SK-N-SH (cell line): ENCODE measurements around the gene MTX2. TPM values are rescaled to one million over a fixed set of nuclear protein-coding genes. Genes with fewer than 3 reads are reported as not detected.

ENCODE experiments used
- CTCF ChIA-PET: fragments of 300-600, 350-600 bp; formaldehyde crosslinking; extraction: SDS; loops from one replicate; lab custom pipeline; 2021; lab: Yijun Ruan, JAX
- POLR2A ChIA-PET: fragments of 350-600 bp; sonication (Branson Sonifier 250); formaldehyde crosslinking; extraction: SDS; loops from one replicate; lab custom pipeline; 2020; ENCODE audit warnings: antibody characterized with exemption, inconsistent platforms; lab: Yijun Ruan, JAX
- DNase-seq: peaks from one replicate; pipeline ENCODE4 v3.0.0; 2012
- H2AFZ ChIP-seq: fragments of 200-600 bp; sonication (generic); 2 replicates; pipeline ENCODE4 v1.8.1; 2016; ENCODE audit warnings: antibody characterized with exemption, mild to moderate bottlenecking, low read depth
- H3F3A ChIP-seq: fragments of 200-600 bp; sonication (generic); replicated peaks from 2 replicates; pipeline ENCODE3; 2016; ENCODE audit warnings: antibody characterized with exemption, mild to moderate bottlenecking; ENCODE audit not compliant: insufficient read depth
- H3K27ac ChIP-seq, 2 experiments: fragments of 200-500 bp in 1 of 2; fragments of 200-600 bp in 1 of 2; sonication (Bioruptor generic) in 1 of 2; sonication (generic), shearing (Covaris generic) in 1 of 2; 2 replicates each; pipeline versions ENCODE4 v1.5.1 to v1.6.1; 2014 to 2016; ENCODE audit warnings: low read depth in 2 of 2, inconsistent platforms in 1 of 2, low read length in 1 of 2, mild to moderate bottlenecking in 1 of 2, mixed read lengths in 1 of 2
- H3K27me3 ChIP-seq: fragments of 200-600 bp; sonication (generic), shearing (Covaris generic); 2 replicates; pipeline ENCODE4 v1.6.1; 2016; ENCODE audit warnings: mixed run types; ENCODE audit not compliant: insufficient read depth
- H3K36me3 ChIP-seq, 2 experiments: fragments of 200-500 bp in 1 of 2; fragments of 200-600 bp in 1 of 2; sonication (Bioruptor generic) in 1 of 2; sonication (generic) in 1 of 2; replicated peaks in 1 of 2; 2 replicates each; pipeline versions ENCODE3 to v1.5.1; 2014 to 2016; ENCODE audit warnings: low read length in 1 of 2, mild to moderate bottlenecking in 1 of 2; ENCODE audit not compliant: insufficient read depth in 2 of 2, control insufficient read depth in 1 of 2
- H3K4me1 ChIP-seq, 2 experiments: fragments of 200-500 bp in 1 of 2; fragments of 200-600 bp in 1 of 2; sonication (Bioruptor generic) in 1 of 2; sonication (generic), shearing (Covaris generic) in 1 of 2; 2 replicates each; pipeline versions ENCODE4 v1.5.1 to v1.6.1; 2014 to 2016; ENCODE audit warnings: low read depth in 1 of 2, low read length in 1 of 2, mixed run types in 1 of 2; ENCODE audit not compliant: insufficient read depth in 2 of 2, control insufficient read depth in 1 of 2
- H3K4me2 ChIP-seq: fragments of 200-600 bp; sonication (generic), shearing (Covaris generic); 2 replicates; pipeline ENCODE4 v1.6.1; 2017; ENCODE audit warnings: mixed run types
- H3K4me3 ChIP-seq, 2 experiments: fragments of 200-500 bp in 1 of 2; fragments of 200-600 bp in 1 of 2; sonication (Bioruptor generic) in 1 of 2; sonication (generic), shearing (Covaris generic) in 1 of 2; 2 replicates each; pipeline versions ENCODE4 v1.5.1 to v1.8.1; 2014 to 2016; ENCODE audit warnings: low read depth in 2 of 2, inconsistent platforms in 1 of 2, low read length in 1 of 2, mild to moderate bottlenecking in 1 of 2, mixed read lengths in 1 of 2, moderate library complexity in 1 of 2
- H3K79me2 ChIP-seq: fragments of 200-600 bp; sonication (generic); 2 replicates; pipeline ENCODE4 v1.8.1; 2017; ENCODE audit warnings: mild to moderate bottlenecking; ENCODE audit not compliant: insufficient read depth
- H3K9ac ChIP-seq: fragments of 200-600 bp; sonication (generic); 2 replicates; pipeline ENCODE4 v1.6.1; 2017; ENCODE audit warnings: mixed run types
- H3K9me2 ChIP-seq: fragments of 200-600 bp; sonication (generic); 2 replicates; pipeline ENCODE4 v1.6.1; 2017; ENCODE audit warnings: mixed run types
- H3K9me3 ChIP-seq: fragments of 200-600 bp; sonication (generic); 2 replicates; pipeline ENCODE4 v1.6.1; 2017; ENCODE audit warnings: mixed run types, mild to moderate bottlenecking, moderate library complexity
- H4K20me1 ChIP-seq: fragments of 200-600 bp; sonication (generic); 2 replicates; pipeline ENCODE4 v1.6.1; 2017; ENCODE audit warnings: mild to moderate bottlenecking, mixed run types; ENCODE audit not compliant: insufficient read depth
- CHD2 ChIP-seq: fragments of 150-350 bp; IDR thresholded peaks from 2 replicates; pipeline ENCODE4 v1.6.1; 2018; ENCODE audit warnings: low read length; ENCODE audit not compliant: partially characterized antibody
- CTCF ChIP-seq: fragments of 200-600 bp; sonication (generic); IDR thresholded peaks from 2 replicates; pipeline ENCODE4 v1.6.1; 2017; ENCODE audit warnings: antibody characterized with exemption, mild to moderate bottlenecking, moderate library complexity
- ELF1 ChIP-seq: IDR thresholded peaks from 2 replicates; pipeline ENCODE4 v1.4.0; 2012
- EP300 ChIP-seq, 2 experiments: IDR thresholded peaks; 2 replicates each; pipeline versions ENCODE4 v1.4.0 to v1.6.1; 2012; ENCODE audit warnings: borderline replicate concordance in 1 of 2, low read depth in 1 of 2, low read length in 1 of 2
- FOXJ3 ChIP-seq: sonication (generic); formaldehyde crosslinking; IDR thresholded peaks from 2 replicates; pipeline ENCODE4 v1.5.1; 2020; ENCODE audit warnings: mild to moderate bottlenecking, missing genetic modification reagents
- GABPA ChIP-seq: IDR thresholded peaks from 2 replicates; pipeline ENCODE4 v1.4.0; 2012; ENCODE audit warnings: low read depth, mild to moderate bottlenecking
- GATA2 ChIP-seq: sonication (generic); formaldehyde crosslinking; IDR thresholded peaks from 2 replicates; pipeline ENCODE4 v1.5.0; 2020; ENCODE audit warnings: mild to moderate bottlenecking, missing genetic modification reagents
- PBX3 ChIP-seq: IDR thresholded peaks from 2 replicates; pipeline ENCODE4; 2012
- RCOR1 ChIP-seq: fragments of 150-350 bp; IDR thresholded peaks from 2 replicates; pipeline ENCODE4 v1.6.1; 2017; ENCODE audit warnings: antibody characterized with exemption, low read length
- REST ChIP-seq: IDR thresholded peaks from 2 replicates; pipeline ENCODE4 v1.6.1; 2012; ENCODE audit warnings: mild to moderate bottlenecking, low read depth, low read length, moderate library complexity
- RFX5 ChIP-seq: IDR thresholded peaks from 2 replicates; pipeline ENCODE4 v1.6.1; 2012; ENCODE audit warnings: mild to moderate bottlenecking, improper control_type of control experiment, low read length
- RXRA ChIP-seq: IDR thresholded peaks from 2 replicates; pipeline ENCODE4 v1.4.0; 2012; ENCODE audit warnings: low read depth, mild to moderate bottlenecking, borderline replicate concordance
- SIN3A ChIP-seq: IDR thresholded peaks from 2 replicates; pipeline ENCODE4 v1.6.1; 2012; ENCODE audit warnings: low read depth, mild to moderate bottlenecking, low read length, moderate library complexity, borderline replicate concordance
- SMC3 ChIP-seq: IDR thresholded peaks from 2 replicates; pipeline ENCODE4 v1.6.1; 2012; ENCODE audit warnings: low read depth, low read length, improper control_type of control experiment
- TAF1 ChIP-seq: IDR thresholded peaks from 2 replicates; pipeline ENCODE4 v1.6.1; 2012; ENCODE audit warnings: low read depth, mild to moderate bottlenecking, low read length, moderate library complexity, borderline replicate concordance
- TCF12 ChIP-seq: IDR thresholded peaks from 2 replicates; pipeline ENCODE4 v1.4.0; 2012
- TEAD4 ChIP-seq: IDR thresholded peaks from 2 replicates; pipeline ENCODE4 v1.4.0; 2012; ENCODE audit warnings: mild to moderate bottlenecking, borderline replicate concordance; ENCODE audit not compliant: insufficient read depth
- USF1 ChIP-seq: IDR thresholded peaks from 2 replicates; pipeline ENCODE4 v1.4.0; 2012; ENCODE audit warnings: low read depth, borderline replicate concordance
- ZBTB33 ChIP-seq: IDR thresholded peaks from 2 replicates; pipeline ENCODE4 v1.4.0; 2012; ENCODE audit warnings: low read depth, borderline replicate concordance
- WGBS: methylation state at CpG from one replicate; pipeline ENCODE4 v1.1.6; 2017; ENCODE audit warnings: low lambda C conversion rate; 5-methylcytosine and 5-hydroxymethylcytosine counted together
- polyA plus RNA-seq, 3 experiments: library from polyadenylated mRNA; depleted of rRNA; stranded (reverse); fragments of >200 nt; gene quantifications; 2 replicates each; pipeline ENCODE4 v1.2.3, GENCODE V29; 2012

MTX2 gene
- polyA plus RNA-seq, 1 of the 3 experiments (the other 2 are of a cell fraction), result 44.4 TPM

GRCh38 chr2:176291809-176292283 lies 22.6 kb downstream of the MTX2 start (continued):
- TF ChIP-seq ZBTB33 (no peak), TEAD4 (no peak), TCF12 (no peak), FOXJ3 (CRISPR knock-in tag) (no peak), RXRA (no peak), TAF1 (no peak)

GRCh38 chr2:176292608-176293007 lies 23.4 kb downstream of the MTX2 start:
- Histone ChIP-seq H3K9me3 (no peaks in the 10 kb centered on the region), H3K9me2 (no peaks in the 10 kb centered on the region), H4K20me1 (peaks cover 25% of the 10 kb centered on the region), H3K4me2 (no peak overlapping the region), H3K27ac (no peak overlapping the region), H3K9ac (no peak overlapping the region), H3K4me1 (peaks cover 10 to 13% of the 10 kb centered on the region in 2 experiments; a peak in 3 of 4 replicates), H3K4me3 (no peak overlapping the region), H3K27me3 (no peaks in the 10 kb centered on the region), H3F3A (no peaks in the 10 kb centered on the region), H3K79me2 (peaks cover 71% of the 10 kb centered on the region), H2AFZ (no peak overlapping the region), H3K36me3 (peaks cover 2 to 8% of the 10 kb centered on the region in 2 experiments)
- CTCF ChIA-PET, result no interaction called here
- no peak for DNase-seq
- WGBS, result 97% methylated on average over 2 of the region's 2 CpGs
- TF ChIP-seq USF1 (no peak), TEAD4 (no peak), FOXJ3 (CRISPR knock-in tag) (no peak), ELF1 (no peak), EP300 (IDR thresholded peaks at IDR 0.05; ENCODE audit: borderline replicate concordance in 1 of 2, low read depth in 1 of 2, low read length in 1 of 2) (no peak), TCF12 (no peak), PBX3 (no peak), CTCF (no peak), SMC3 (no peak), RFX5 (no peak), GATA2 (CRISPR knock-in tag) (no peak), REST (no peak), GABPA (no peak), SIN3A (no peak), RCOR1 (no peak), CHD2 (no peak)
- TF ChIP-seq, all 33 proteins: peak for 0
- POLR2A ChIA-PET, result no interaction called here
